T-helper 1 cell treated with Interleukin-12 subunit alpha and Interleukin-12 subunit beta and Interleukin-4 antibody, amounts not matched to agents 30 ng/mL and 1 ng/mL, for 36 hours (primary cell): Measurements from ENCODE around the gene RAB6A. TPM values are rescaled to one million over a fixed set of nuclear protein-coding genes. Genes with fewer than 3 reads are reported as not detected.
"Not testable (repeated sequence)": the region's sequence is repeated elsewhere in the genome, so short reads cannot be mapped to it uniquely, and the experiment has no call there.

ENCODE experiments used
- intact Hi-C: fragments of 100-400 bp; cut with micrococcal nuclease; formaldehyde crosslinking; loops from one replicate; pipeline ENCODE4 v1.15.1; 2024
- total RNA-seq: library from RNA; stranded (reverse); gene quantifications from 2 replicates; pipeline ENCODE4 v1.2.3, GENCODE V29; 2022

Gene RAB6A
- total RNA-seq, 1 donor from 2014 or later = 96.5 TPM

DNA sequence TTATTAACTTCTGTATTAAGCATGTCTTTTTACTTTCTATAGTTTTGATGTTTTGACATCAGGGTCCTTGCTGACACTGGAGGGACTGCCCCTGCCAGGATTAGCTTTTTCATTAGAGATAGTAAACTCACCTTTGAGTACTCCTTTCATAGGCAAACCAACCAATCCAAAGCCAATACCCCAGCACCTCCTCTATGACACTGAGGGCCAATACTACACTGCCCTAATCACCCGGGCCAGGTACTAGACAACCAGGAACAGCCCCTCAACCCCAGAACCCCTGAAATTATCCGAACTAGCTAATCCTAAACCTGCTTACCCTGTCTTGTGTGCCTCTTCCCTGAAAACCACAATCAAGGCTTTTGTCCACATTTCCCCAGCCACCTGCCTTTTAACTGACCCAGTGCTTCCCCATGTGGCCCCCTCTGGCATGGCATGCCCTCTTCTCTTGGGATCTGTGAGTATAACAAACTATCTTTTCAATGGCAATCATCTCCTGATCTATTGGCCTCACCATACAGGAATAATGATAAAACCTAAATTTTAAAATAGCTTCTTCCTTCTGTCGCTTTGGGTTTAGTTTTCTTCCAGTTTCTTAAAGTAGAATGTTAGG lies 31.2 kb downstream of the RAB6A start:
- intact Hi-C loops = no loop called here

GRCh38 chr11:73728000-73728399 lies 32.9 kb downstream of the RAB6A start:
- intact Hi-C loops = no loop called here

DNA sequence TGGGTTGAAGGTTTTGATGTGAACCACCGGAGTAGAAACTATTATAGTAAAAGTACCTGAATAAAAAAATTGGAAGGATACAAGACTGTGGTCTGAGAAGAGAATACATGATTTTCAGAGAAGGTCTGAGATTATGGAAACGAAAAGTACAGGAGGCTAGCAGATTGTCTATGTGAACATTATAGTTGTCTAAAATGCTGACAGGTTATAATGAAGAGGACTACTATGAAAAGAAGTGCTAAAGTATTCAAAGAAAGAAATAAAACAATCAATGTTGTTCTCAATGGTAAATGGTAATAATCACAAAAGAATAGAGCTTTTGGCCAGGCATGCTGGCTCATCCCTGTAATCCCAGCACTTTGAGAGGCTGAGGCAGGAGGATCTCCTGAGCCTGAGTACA lies 34.0 kb downstream of the RAB6A start:
- intact Hi-C loops = no loop called here

DNA sequence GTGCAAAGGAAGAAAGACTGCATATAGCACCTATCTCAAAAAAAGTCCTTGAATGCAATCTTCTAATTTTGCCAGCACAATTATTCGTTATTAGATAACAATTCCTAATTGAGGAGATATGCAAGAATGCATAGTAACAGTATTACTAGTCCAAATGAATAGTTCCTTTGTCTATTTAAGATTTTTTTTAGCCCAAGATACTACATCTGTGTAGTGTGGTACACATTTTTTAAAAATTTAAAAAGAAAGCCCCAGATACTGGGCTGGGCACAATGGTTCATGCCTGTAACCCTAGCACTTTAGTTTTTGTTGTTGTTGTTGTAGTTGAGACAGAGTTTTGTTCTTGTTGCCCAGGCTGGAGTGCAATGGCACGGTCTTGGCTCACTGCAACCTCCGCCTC lies 43.7 kb downstream of the RAB6A start:
- intact Hi-C loops = loop anchor here (5.0 kb wide), 1 partner anchor 40 kb away; no protein-coding TSS in a partner anchor

GRCh38 chr11:73716153-73717056 lies 44.5 kb downstream of the RAB6A start:
- intact Hi-C loops = loop anchor here (5.0 kb wide), 1 partner anchor 41 kb away; no protein-coding TSS in a partner anchor

DNA sequence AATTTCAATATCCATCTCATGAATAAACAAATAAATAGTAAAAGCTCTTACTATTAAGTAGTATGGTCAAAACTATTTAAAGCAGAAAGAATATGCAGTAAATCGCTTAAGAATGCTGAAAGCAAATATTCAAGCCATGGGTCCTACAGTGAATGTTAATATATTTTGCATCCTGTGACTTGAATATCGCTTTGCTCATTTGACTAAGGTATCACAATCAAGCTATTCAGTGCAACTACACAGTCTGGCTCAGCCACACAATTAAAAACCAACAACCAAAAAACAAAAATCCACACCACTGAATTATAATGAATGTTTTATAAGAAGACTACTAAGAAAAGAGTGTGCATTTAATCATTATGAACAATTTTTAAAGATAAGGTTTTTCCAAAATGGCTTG lies 45.3 kb downstream of the RAB6A start:
- intact Hi-C loops = loop anchor here (5.0 kb wide), 1 partner anchor 42 kb away; no protein-coding TSS in a partner anchor

DNA sequence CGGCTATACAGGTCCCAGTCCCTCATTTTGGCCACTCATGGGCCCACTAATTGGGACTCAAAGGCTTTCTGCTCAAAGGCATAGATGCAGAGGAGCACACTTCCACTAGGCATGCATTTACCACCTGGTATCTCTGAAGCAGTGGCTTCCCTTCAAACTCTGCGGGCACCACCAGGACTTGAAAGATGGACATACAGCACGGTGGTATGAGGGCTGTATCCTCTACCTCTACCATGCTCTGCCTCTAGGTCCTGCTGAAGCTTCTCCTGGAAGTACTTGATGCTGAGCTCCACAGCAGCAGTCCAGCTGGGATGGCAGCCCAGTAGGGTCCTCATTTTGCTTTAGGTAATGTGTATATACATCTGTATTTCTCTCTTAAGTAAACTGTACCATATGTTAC lies 49.9 kb downstream of the RAB6A start:
- intact Hi-C loops = no loop called here

- intact Hi-C loops = no loop called here
Measured at GRCh38 chr11:73705053-73705452, 55.8 kb downstream of the RAB6A start.

GRCh38 chr11:73693899-73694525 lies 66.9 kb downstream of the RAB6A start:
- intact Hi-C loops = no loop called here

GRCh38 chr11:73680687-73681086 lies 80.2 kb downstream of the RAB6A start:
- intact Hi-C loops = no loop called here

DNA sequence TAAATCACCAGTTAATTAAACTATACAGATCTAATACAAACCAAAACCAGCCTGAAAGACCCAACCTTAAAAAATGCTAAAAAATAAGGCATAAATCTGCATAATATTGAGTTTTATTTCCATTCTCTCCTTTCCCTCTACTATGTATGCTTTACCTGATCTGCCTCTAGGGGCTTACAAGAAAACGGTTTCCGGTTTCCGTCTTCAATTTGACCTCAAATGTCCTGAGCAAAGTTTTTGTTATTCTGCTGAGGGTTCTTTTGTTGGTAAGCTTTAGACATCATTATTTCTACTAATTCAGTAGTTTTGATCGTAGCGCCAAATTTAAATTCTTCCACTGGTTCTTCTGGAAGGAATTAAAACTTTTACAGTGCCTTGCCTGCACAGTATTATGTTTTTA lies 84.3 kb downstream of the RAB6A start:
- intact Hi-C loops = not testable (repeated sequence)

GRCh38 chr11:73671701-73672100 lies 89.2 kb downstream of the RAB6A start:
- intact Hi-C loops = loop anchor here (5.0 kb wide), 1 partner anchor 1141 kb away; no protein-coding TSS in a partner anchor

DNA sequence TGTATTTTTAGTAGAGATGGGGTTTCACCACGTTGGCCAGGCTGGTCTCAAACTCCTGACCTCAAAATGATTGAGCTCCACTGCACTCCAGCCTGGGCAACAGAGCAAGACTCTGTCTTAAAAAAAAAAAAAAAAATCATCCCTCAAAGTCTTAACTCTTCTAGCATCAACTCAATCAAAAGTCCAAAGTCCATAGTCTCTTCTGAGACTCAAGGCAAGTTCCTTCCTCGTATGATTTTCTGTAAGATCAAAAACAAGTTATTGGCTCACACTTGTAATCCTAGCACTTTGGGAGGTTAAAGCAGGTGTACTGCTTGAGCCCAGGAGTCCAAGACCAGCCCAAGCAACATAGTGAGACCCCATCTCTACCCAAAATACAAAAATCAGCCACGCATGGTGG lies 90.1 kb downstream of the RAB6A start:
- intact Hi-C loops = loop anchor here (5.0 kb wide), 1 partner anchor 1141 kb away; no protein-coding TSS in a partner anchor

GRCh38 chr11:73667891-73668290 lies 93.0 kb downstream of the RAB6A start:
- intact Hi-C loops = no loop called here

DNA sequence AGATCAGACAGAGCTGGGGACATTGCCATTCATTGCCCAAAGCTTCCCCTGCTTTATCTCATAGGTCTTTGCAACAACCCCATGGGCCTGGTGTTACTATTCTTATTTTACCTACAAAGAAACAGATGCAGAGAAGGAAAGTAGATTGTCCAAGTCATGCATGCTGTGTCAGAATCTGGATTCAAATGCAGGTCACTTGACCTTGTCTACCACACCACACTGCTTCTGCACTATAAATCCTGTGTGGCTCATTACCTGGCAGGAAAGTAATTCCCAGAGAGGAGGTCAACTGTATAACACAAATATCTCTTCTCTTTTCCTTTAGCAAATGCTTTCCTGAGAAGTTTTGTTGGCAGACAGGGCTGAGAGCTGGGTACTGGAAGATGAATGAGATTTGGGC lies 96.0 kb downstream of the RAB6A start:
- intact Hi-C loops = no loop called here

DNA sequence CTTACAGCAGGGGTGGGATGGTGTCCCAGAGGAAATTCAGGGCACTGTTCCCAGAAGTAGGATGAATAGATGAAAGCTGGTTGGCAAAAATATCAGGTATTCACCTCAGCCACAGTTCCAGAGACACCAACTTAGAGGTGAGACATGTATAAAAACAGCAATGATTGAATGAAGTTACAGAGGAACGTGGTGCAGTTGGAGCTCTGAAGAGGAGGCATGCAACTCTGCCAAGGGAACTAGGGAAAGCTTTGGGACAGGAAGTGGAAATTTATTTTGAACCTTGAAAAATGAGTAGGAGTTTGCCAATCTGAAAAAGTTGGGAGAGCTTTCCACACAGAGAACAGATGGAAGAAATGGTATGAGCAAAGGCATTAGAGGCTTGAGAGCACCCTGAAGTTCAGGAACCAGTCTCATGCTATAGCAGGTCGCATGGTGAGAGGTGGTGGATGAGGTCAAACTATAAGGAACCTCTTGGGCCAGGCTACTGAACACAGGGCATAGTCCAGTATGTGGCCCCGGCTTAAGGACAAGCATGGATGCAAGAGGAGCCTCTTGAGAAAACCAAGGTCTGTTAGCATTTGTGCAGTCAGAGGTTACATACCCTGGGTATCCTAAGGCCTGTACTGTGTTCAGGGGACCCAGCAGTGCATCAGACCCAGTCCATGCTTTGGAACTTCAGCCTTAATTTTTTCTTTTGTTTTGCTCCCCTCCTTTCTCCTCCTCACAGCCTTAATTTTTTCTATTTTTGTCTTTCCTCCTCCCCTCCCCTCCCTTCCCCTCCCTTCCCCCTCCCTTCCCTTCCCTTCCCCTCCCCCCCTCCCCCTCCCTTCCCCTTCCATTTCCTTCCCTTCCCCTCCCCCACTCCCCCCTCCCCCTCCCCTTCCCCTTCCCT lies 97.0 kb downstream of the RAB6A start:
- intact Hi-C loops = no loop called here

DNA sequence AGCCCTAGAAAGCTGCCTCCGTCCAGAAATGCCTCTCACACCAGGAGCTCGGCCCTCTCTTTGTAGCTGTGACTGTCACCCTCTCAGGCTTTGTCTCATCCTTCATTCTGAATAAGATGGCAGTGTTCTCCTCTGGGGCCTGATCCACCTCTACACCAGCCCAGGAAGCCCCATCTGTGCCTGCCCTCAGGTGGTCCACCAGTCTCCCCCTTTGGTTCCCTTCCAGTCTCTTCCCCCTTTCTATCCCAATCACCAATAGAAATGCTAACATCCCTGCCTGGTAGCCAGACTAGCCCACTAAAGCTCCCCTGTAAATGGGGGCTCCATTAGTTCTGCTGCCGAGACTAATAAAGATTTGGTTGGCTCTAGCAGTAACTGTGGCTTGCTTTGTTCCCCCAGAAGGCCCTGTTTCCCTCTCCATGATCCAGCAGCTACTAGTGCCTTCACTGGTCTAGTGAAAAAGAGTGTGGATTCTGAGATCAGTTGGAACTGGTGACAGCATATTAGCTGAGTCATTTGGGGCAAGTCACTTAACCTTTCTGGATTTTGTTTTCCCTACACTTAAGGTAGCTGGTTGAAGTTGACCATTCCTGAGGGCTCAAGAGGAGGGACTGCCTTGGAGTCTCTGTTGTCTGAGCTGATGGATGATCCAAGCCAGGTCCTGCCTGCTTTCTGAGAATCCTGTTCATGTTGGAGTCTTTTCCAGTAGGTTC lies 98.3 kb downstream of the RAB6A start:
- intact Hi-C loops = no loop called here

- intact Hi-C loops = loop anchor here (1.0 to 2.0 kb wide), 5 partner anchors 36 to 354 kb away; no protein-coding TSS in a partner anchor
Measured at GRCh38 chr11:73661035-73661628, 99.7 kb downstream of the RAB6A start.

DNA sequence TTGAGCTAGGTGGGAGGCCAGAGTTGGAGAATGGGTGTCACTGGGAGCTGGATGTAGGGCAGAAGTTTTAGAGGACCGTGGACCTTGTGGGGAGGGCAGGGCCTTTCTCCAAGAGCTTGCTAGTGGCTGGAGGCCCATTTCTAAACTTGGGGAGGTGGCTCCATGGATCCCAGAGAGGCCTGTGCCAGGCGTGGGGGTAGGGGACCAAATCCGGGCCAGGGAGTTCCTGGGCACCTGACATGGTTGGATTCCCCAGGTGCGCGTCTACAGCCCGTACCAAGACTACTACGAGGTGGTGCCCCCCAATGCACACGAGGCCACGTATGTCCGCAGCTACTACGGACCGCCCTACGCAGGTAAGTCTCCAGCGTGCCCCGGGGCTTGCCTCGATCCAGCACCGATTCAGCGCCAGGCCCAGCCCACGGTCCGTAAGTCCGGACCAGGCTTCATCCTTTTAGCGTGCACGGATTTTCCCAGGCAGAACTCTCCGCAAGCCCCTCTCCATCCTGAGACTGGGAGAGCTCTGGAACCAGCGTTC lies 100.3 kb downstream of the RAB6A start:
- intact Hi-C loops = loop anchor here (1.0 to 2.0 kb wide), 5 partner anchors 35 to 354 kb away; no protein-coding TSS in a partner anchor
